Liver (tissue), 9 donors: ENCODE measurements around the gene ACAT2. TPM values are rescaled to one million over a fixed set of nuclear protein-coding genes. Genes with fewer than 3 reads are reported as not detected.

Experiments
- DNase-seq: peaks from one replicate; pipeline ENCODE4 v3.0.0-alpha.2; 2017; ENCODE audit warnings: low spot score
- H3K27ac ChIP-seq, 2 donors: one replicate each; pipeline ENCODE4 v1.7.0; 2013; ENCODE audit warnings: inconsistent platforms in 2 of 2, low read length in 2 of 2, control low read depth in 1 of 2, low read depth in 1 of 2, mild to moderate bottlenecking in 1 of 2
- H3K27me3 ChIP-seq, 4 donors: one replicate each; pipeline versions ENCODE4 v1.6.1 to v1.7.0; 2013; ENCODE audit warnings: low read length in 3 of 4, inconsistent platforms in 1 of 4, mild to moderate bottlenecking in 1 of 4, moderate library complexity in 1 of 4; ENCODE audit not compliant: control insufficient read depth in 4 of 4, insufficient read depth in 4 of 4
- H3K36me3 ChIP-seq, 4 donors: one replicate each; pipeline versions ENCODE4 v1.6.1 to v1.7.0; 2013; ENCODE audit warnings: low read length in 3 of 4, mild to moderate bottlenecking in 3 of 4, low read depth in 1 of 4, moderate library complexity in 1 of 4; ENCODE audit not compliant: control insufficient read depth in 4 of 4, insufficient read depth in 3 of 4
- H3K4me1 ChIP-seq, 4 donors: one replicate each; pipeline versions ENCODE4 v1.6.1 to v1.7.0; 2013; ENCODE audit warnings: low read length in 3 of 4, mild to moderate bottlenecking in 3 of 4, moderate library complexity in 1 of 4; ENCODE audit not compliant: control insufficient read depth in 4 of 4, insufficient read depth in 4 of 4
- H3K4me3 ChIP-seq, 3 donors: one replicate each; pipeline versions ENCODE4 v1.6.1 to v1.7.0; 2013; ENCODE audit warnings: low read length in 3 of 3, control low read depth in 1 of 3, low read depth in 1 of 3, mild to moderate bottlenecking in 1 of 3
- H3K9ac ChIP-seq, 2 donors: one replicate each; pipeline ENCODE4 v1.7.0; 2013; ENCODE audit warnings: low read length in 2 of 2, mild to moderate bottlenecking in 2 of 2, moderate library complexity in 2 of 2, control low read depth in 1 of 2, low read depth in 1 of 2
- H3K9me3 ChIP-seq, 4 donors: one replicate each; pipeline versions ENCODE4 v1.6.1 to v1.7.0; 2013; ENCODE audit warnings: low read length in 3 of 4; ENCODE audit not compliant: control insufficient read depth in 4 of 4
- CTCF ChIP-seq: fragments of 150-350 bp; IDR thresholded peaks from 2 replicates; pipeline ENCODE4 v1.5.1; 2017; ENCODE audit warnings: improper control_type of control experiment, low read depth, low read length; ENCODE audit not compliant: missing input control
- EGR1 ChIP-seq, 2 donors: IDR thresholded peaks; 2 replicates each; pipeline ENCODE4 v1.6.1; 2016 to 2018; ENCODE audit warnings: antibody characterized with exemption in 2 of 2, low read depth in 2 of 2
- FOXA2 ChIP-seq: IDR thresholded peaks from 2 replicates; pipeline ENCODE4 v1.6.1; 2016; ENCODE audit warnings: antibody characterized with exemption
- GABPA ChIP-seq, 2 donors: IDR thresholded peaks in 1 of 2; conservative IDR thresholded peaks in 1 of 2; 2 replicates each; pipeline ENCODE4 v1.6.1; 2016; ENCODE audit warnings: antibody characterized with exemption in 2 of 2, mild to moderate bottlenecking in 1 of 2, moderate library complexity in 1 of 2
- HNF4A ChIP-seq, 2 donors: conservative IDR thresholded peaks; 2 replicates each; pipeline ENCODE4 v1.6.1; 2016; ENCODE audit warnings: antibody characterized with exemption in 2 of 2, mild to moderate bottlenecking in 2 of 2
- HNF4G ChIP-seq: IDR thresholded peaks from 2 replicates; pipeline ENCODE4 v1.6.1; 2016; ENCODE audit warnings: antibody characterized with exemption
- JUND ChIP-seq, 2 donors: IDR thresholded peaks; 2 replicates each; pipeline ENCODE4 v1.6.1; 2016; ENCODE audit warnings: antibody characterized with exemption in 2 of 2
- RAD21 ChIP-seq, 2 donors: IDR thresholded peaks; 2 replicates each; pipeline ENCODE4 v1.6.1; 2016; ENCODE audit warnings: antibody characterized with exemption in 2 of 2, mild to moderate bottlenecking in 2 of 2
- RXRA ChIP-seq, 2 donors: IDR thresholded peaks; 2 replicates each; pipeline ENCODE4 v1.6.1; 2017 to 2018; ENCODE audit warnings: antibody characterized with exemption in 2 of 2, mild to moderate bottlenecking in 1 of 2
- SP1 ChIP-seq: IDR thresholded peaks from 2 replicates; pipeline ENCODE4 v1.6.1; 2018; ENCODE audit warnings: antibody characterized with exemption, mild to moderate bottlenecking
- YY1 ChIP-seq: IDR thresholded peaks from 2 replicates; pipeline ENCODE4 v1.6.1; 2016; ENCODE audit warnings: antibody characterized with exemption, mild to moderate bottlenecking
- WGBS: extraction: QIAGEN DNeasy Blood & Tissue Kit; methylation state at CpG from one replicate; pipeline ENCODE4 v1.1.7; 2013; 5-methylcytosine and 5-hydroxymethylcytosine counted together
- polyA plus RNA-seq, 2 donors: library from polyadenylated mRNA; stranded (reverse) in 1 of 2; unstranded in 1 of 2; fragments of 200-250 nt in 1 of 2; fragments of >200 nt in 1 of 2; fragmentation: Nextera tagmentation in 1 of 2; extraction: Ambion mirVana in 1 of 2; gene quantifications; one replicate each; pipeline versions ENCODE4 v1.2.1 to v1.2.3, GENCODE V29; 2013 to 2015
- total RNA-seq, 2 donors: library from RNA; depleted of rRNA; stranded (reverse); fragments of >200 nt; gene quantifications; one replicate each; pipeline ENCODE4 v1.2.3, GENCODE V29; 2014
- TF ChIP-seq, protein P1 (sequence below): IDR thresholded peaks from 2 replicates; pipeline ENCODE4 v1.6.1; 2016; ENCODE audit warnings: antibody characterized with exemption
- TF ChIP-seq, protein P2 (sequence below): IDR thresholded peaks from 2 replicates; pipeline ENCODE4 v1.6.1; 2016; ENCODE audit warnings: antibody characterized with exemption
- TF ChIP-seq, protein P3 (sequence below): IDR thresholded peaks from 2 replicates; pipeline ENCODE4 v1.6.1; 2016; ENCODE audit warnings: antibody characterized with exemption
- donor health status: healthy.
- donor health status: healthy.
- donor health status: healthy.
- donor health status: healthy.
- donor health status: healthy.

ACAT2 gene
- total and polyA plus RNA-seq, 4 donors = 68.2 to 116 (median 94.2) TPM

DNA sequence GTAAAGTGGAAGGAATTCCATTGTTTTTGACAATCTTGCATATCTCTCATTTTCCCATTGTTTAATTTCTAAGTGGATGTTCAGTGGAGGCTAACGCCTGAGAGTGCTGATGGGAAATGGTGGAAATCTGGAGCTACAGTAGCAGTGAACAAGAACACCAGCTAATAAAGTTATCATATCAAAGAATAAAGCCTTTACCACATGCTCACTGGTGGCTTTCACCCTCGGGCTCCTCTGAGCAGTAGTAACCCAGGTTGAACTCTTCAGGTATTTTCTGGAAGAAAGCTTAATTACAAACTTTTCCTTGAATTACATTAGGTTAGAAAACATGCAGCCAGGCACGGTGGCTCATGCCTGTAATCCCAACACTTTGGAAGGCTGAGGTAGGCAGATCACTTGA lies 10.4 kb upstream of the ACAT2 start (continued):
- TF ChIP-seq GABPA (IDR thresholded peaks at IDR 0.05 in 1 of 2, conservative IDR thresholded peaks at IDR 0.05 in 1 of 2) (no peak), HNF4G (no peak), EGR1 (IDR thresholded peaks at IDR 0.05; ENCODE audit: low read depth in 2 of 2) (no peak), YY1 (no peak), RAD21 (IDR thresholded peaks at IDR 0.05) (no peak)
- TF ChIP-seq, protein P1, sequence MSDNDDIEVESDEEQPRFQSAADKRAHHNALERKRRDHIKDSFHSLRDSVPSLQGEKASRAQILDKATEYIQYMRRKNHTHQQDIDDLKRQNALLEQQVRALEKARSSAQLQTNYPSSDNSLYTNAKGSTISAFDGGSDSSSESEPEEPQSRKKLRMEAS = no peak

GRCh38 chr6:159753081-159753872 lies 8.6 kb upstream of the ACAT2 start:
- H3K4me3 ChIP-seq = no peak overlapping the region
- DNase-seq = no peak
- H3K9me3 ChIP-seq = no peaks in the 10 kb centered on the region
- no peak overlapping the region for H3K9ac ChIP-seq
- peaks cover 0 to 1% (median 0%) of the 10 kb centered on the region in 4 donors for H3K4me1 ChIP-seq
- H3K36me3 ChIP-seq = peaks cover 10 to 62% (median 47%) of the 10 kb centered on the region in 4 donors
- no peaks in the 10 kb centered on the region for H3K27me3 ChIP-seq
- TF ChIP-seq, protein P2, sequence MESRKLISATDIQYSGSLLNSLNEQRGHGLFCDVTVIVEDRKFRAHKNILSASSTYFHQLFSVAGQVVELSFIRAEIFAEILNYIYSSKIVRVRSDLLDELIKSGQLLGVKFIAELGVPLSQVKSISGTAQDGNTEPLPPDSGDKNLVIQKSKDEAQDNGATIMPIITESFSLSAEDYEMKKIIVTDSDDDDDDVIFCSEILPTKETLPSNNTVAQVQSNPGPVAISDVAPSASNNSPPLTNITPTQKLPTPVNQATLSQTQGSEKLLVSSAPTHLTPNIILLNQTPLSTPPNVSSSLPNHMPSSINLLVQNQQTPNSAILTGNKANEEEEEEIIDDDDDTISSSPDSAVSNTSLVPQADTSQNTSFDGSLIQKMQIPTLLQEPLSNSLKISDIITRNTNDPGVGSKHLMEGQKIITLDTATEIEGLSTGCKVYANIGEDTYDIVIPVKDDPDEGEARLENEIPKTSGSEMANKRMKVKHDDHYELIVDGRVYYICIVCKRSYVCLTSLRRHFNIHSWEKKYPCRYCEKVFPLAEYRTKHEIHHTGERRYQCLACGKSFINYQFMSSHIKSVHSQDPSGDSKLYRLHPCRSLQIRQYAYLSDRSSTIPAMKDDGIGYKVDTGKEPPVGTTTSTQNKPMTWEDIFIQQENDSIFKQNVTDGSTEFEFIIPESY = no peak
- TF ChIP-seq HNF4A (conservative IDR thresholded peaks at IDR 0.05) (no peak), EGR1 (IDR thresholded peaks at IDR 0.05; ENCODE audit: low read depth in 2 of 2) (no peak), RAD21 (IDR thresholded peaks at IDR 0.05) (no peak), RXRA (IDR thresholded peaks at IDR 0.05) (no peak), HNF4G (no peak)
- TF ChIP-seq, protein P1 = no peak
- TF ChIP-seq, protein P3, sequence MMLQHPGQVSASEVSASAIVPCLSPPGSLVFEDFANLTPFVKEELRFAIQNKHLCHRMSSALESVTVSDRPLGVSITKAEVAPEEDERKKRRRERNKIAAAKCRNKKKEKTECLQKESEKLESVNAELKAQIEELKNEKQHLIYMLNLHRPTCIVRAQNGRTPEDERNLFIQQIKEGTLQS = no peak
- no peak overlapping the region for H3K27ac ChIP-seq
- WGBS = 85% methylated on average over 6 of the region's 6 CpGs

DNA sequence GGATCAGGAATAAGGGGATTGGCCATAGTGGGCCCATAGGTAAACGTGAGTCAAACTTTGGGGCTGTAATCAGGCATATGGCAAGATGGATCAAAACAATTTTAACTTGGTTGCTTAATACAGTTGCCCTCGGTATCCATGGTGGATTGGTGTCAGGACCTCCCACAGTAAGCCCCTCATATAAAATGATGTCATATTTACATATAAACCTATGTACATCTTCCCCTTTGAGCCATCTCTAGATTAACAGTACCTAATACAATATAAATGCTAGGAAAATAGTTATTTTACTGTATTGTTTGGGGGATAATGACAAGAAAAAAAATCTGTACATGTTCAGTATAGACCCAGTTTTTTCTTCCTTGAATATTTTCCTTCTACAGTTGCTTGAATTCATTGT lies 7.4 kb upstream of the ACAT2 start:
- no peaks in the 10 kb centered on the region for H3K9me3 ChIP-seq
- 94% methylated on average over 2 of the region's 2 CpGs for WGBS
- DNase-seq = no peak
- H3K36me3 ChIP-seq = peaks cover 10 to 60% (median 45%) of the 10 kb centered on the region in 4 donors
- no peaks in the 10 kb centered on the region for H3K27me3 ChIP-seq
- no peaks in the 10 kb centered on the region for H3K4me1 ChIP-seq
- no peak overlapping the region for H3K9ac ChIP-seq
- H3K4me3 ChIP-seq = no peak overlapping the region
- TF ChIP-seq FOXA2 = no peak
- no peak for TF ChIP-seq JUND (IDR thresholded peaks at IDR 0.05)
- TF ChIP-seq, protein P1 = no peak
- TF ChIP-seq, protein P3 = no peak
- no peak for TF ChIP-seq SP1
- TF ChIP-seq CTCF = no peak
- TF ChIP-seq, protein P2 = no peak
- TF ChIP-seq RAD21 (IDR thresholded peaks at IDR 0.05) = no peak
- no peak overlapping the region for H3K27ac ChIP-seq
